Umbilical cord (tissue), 2 donors: ENCODE data around the gene LGALS4. TPM values are rescaled to one million over a fixed set of nuclear protein-coding genes. Genes with fewer than 3 reads are reported as not detected.
"Not testable (repeated sequence)": the region's sequence is repeated elsewhere in the genome, so short reads cannot be mapped to it uniquely, and the experiment has no call there.

Experiments
- DNase-seq: peaks from one replicate; pipeline ENCODE4 v3.0.0-alpha.2; 2015; ENCODE audit warnings: low spot score
- total RNA-seq: library from RNA; depleted of rRNA; stranded (reverse); fragments of >200 nt; gene quantifications from one replicate; pipeline ENCODE4 v1.2.3, GENCODE V29; 2014; ENCODE audit warnings: low replicate concordance; ENCODE audit not compliant: insufficient read depth

The LGALS4 gene, protein sequence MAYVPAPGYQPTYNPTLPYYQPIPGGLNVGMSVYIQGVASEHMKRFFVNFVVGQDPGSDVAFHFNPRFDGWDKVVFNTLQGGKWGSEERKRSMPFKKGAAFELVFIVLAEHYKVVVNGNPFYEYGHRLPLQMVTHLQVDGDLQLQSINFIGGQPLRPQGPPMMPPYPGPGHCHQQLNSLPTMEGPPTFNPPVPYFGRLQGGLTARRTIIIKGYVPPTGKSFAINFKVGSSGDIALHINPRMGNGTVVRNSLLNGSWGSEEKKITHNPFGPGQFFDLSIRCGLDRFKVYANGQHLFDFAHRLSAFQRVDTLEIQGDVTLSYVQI
- not detected for total RNA-seq

DNA sequence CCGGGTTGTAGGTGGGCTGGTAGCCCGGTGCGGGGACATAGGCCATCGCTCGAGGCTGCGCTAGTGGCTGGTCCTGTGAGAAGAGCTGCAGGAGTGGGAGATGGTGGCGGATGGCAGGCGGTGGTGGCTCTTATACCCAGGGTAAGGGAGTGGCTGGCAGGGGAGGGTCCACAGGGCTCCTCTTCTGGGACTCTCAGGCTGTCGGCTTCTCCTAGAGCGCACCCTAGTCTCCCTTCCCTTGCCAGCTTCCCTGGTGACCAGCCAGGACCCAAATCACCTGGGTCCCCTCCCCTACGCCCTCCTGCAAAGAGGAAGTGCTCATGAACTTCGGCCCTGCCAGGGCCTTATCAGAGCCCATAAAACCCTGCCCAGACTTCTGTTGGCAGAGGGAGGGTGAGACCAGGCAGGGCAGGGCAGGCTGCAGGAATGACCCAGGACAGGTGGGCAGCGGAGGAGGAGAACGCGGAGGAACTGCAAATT is at the start of gene LGALS4:
LGALS4 (minus strand) TSS at position 105 of the 480 bp plus-strand sequence; CDS start at position 46, 59 bp downstream.
- DNase-seq = no peak

DNA sequence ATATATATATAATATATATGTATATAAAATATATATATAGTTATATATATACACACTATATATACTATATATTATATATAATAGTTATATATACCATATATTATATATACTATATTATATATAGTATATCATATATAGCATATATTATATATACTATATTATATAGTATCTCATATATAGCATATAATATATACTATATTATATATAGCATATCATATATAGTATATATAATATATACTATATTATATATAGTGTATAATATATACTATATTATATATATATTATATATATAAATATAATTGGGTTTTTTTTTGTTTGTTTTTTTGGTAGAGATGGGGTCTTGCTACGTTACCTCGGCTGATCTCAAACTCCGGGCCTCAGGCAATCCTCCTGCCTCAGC is 48.6 kb upstream of the LGALS4 start:
- DNase-seq = no peak

DNA sequence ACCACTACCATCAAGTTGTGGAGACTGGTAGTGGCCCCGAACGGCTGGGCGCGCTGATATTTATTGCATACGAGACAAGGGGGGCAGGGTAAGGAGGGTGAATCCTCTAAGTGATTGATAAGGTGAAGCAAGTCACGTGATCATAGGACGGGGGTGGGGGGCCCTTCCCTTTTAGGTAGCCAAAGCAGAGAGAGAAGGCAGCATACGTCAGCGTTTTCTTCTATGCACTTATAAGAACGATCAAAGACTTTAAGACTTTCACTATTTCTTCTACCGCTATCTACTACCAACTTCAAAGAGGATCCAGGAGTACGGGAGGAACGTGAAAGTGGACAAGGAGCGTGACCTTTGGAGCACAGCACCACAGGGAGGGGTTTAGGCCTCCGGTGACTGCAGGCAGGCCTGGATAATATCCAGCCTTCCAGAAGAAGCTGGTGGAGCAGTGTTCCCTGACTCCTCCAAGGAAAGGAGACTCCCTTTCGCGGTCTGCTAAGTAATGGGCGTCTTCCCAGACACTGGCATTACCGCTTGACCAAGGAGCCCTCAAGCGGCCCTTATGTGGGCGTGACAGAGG is 47.0 kb upstream of the LGALS4 start:
- peak; percentile 67 for DNase-seq

DNA sequence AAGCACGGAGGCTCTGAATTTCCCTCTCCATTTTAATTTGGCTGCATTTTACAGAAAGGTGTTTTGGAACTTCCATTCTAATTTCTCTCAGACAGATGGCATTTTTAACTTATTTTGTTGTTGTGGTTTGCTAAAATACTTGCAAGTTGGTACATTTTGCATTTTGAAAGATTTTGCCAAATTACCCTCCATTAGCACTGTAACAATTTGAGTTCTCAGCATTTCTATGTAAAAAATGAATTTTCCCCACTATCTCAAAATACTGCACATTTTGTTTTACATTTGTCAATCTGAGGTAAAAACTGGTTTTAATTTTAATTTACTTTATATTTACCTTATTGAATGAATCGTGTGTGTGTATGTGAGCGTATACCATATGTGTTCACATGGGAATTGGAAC is 44.1 kb upstream of the LGALS4 start:
- DNase-seq = no peak

DNA sequence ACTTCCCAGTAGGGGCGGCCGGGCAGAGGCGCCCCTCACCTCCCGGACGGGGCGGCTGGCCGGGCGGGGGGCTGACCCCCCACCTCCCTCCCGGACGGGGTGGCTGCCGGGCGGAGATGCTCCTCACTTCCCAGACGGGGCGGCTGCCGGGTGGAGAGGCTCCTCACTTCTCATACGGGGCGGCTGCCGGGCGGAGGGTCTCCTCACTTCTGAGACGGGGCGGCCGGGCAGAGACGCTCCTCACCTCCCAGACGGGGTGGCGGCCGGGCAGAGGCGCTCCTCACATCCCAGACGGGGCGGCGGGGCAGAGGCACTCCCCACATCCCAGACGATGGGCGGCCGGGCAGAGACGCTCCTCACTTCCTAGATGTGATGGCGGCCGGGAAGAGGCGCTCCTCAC is 43.0 kb upstream of the LGALS4 start:
- not testable (repeated sequence) for DNase-seq

DNA sequence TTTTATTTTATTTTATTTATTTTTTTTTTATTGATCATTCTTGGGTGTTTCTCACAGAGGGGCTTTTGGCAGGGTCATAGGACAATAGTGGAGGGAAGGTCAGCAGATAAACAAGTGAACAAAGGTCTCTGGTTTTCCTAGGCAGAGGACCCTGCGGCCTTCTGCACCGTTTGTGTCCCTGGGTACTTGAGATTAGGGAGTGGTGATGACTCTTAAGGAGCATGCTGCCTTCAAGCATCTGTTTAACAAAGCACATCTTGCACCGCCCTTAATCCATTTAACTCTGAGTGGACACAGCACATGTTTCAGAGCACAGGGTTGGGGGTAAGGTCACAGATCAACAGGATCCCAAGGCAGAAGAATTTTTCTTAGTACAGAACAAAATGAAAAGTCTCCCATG is 42.2 kb upstream of the LGALS4 start:
- not testable (repeated sequence) for DNase-seq

DNA sequence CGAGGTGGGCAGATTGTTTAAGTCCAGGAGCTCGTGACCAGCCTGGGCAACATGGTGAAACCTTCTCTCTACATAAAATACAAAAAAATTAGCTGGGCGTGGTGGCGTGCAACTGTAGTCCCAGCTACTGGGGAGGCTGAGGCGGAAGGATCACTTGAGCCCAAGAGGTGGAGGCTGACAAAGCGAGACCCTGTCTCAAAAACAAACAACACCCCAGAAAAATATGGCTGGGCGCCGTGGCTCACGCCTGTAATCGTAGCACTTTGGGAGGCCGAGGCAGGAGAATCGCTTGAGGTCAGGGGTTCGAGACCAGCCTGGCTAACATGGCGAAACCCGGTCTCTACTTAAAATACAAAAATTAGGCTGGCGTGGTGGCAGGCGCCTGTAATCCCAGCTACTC is 40.5 kb upstream of the LGALS4 start:
- no peak for DNase-seq

DNA sequence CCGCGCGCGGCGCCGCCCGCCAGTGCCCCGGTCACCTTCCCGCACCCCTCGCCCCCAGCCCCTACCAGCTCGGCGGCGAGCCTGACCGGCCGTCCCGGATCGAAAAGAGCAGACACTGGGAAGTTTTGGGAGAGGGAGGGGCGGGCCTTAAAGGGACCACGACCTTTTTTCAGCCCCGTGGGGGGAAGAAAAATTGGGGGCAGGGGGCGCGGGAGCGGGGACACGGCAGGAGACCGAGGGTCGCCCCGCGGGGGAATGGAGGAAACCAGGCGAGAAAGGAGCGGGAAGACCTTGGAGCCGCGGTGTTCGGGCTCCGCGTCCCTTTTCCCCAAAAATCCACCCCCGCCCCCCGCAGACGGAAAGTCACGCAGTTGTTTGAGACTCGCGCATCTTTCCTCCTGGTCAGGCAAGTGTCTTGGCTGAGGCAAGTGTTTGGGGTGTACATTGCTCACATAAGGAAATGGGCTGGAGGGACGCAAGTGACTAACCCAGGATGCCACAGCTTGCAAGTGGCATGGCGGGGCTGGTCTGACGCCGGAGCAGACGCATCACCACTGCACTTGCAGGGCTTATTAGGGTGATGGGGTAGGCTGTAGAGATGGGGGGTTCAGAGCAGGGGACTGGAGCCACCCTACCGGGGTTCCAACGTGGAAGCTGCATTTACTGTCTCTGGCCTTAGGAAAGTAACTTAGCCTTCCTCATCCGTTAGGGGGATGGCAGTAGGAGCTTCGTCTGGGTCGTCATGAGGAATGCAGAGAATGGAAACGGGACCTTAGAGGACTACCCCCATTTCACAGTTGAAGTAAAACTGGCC is 39.7 kb upstream of the LGALS4 start:
- peak; percentile 66 for DNase-seq

DNA sequence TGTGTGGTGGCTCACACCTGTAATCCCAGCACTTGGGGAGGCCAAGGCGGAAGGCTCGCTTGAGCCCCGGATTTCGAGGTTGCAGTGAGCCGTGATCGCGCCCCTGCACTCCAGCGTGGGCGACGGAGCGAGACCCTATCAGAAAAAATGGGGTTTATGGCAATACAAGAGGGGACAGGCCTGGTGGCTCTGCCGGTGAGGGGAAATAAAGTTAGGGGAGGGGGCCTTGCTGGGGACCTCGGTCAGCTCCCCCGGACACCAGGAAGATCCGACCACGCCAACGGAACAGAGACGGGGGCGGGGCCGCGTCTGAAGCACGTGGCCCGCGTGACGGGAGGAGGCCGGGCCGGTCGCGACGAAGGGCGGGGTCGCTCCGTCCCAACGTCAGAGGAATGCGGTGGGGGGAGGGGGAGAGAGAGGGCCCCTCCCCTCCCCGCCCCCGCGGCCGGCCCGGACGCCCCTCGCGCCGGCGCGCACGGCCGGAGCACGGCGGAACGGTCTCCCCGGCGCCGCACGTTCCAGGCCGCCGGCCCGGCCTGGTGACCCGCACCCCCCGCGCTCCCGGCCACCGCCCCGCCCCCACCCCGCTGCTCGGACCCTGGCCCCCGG is 39.0 kb upstream of the LGALS4 start:
- DNase-seq = peak; percentile 95

DNA sequence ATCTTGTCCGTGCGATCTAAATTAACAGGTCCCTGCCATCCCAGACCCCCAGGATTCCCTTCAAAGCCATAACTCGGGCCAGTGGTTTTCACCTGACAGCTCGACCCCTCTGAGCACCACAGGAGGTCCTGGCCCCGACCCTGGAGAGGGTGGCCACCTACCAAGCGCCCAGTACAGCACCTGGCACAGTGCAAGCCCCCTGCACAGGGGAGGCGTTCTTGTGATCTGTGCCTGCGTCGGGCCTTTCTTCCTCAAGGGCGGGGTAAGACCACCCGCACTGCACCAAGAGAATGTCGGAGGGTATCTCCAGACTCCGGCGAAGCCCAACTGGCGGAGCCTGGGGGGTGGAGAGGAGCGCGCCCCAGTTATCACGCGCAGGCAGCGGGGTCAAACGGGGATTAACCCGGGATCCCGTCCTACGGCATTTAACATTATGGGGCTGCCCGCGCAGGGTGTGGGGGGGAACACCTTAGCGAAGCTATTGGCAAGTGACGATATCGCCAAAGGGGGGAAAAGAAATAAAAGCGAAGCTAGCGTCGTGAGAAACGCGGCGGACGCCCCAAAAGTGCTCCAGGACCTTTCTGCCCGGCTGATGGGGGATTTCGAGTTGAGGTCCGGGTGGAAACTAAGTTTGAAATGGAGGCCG is 38.4 kb upstream of the LGALS4 start:
- DNase-seq = no peak

DNA sequence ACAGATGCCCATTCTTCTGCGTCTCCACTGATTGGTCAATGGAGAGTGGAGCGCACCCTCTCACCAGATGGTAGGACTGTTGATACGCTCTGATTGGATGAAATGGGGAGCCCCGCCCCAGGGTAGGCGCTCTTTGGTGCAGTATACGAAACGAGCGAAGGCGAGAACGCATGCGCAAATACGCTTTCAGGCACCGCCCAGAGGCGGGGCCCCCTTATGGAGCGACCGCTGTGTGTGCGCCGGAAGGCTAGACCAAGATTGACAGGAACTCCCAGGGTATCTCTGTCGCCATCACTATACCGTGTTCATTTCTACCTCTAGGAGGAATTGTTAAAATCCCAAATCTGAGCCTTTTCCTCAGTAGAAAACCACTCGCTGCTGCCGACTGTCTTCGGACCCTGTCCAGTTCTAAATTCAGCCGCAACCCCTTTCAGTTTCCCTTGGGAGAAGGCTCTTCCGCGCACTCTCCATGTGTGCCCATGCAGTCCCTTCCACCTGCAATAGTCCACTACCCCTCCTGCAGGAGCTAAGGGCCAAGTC is 37.8 kb upstream of the LGALS4 start:
- DNase-seq = no peak

DNA sequence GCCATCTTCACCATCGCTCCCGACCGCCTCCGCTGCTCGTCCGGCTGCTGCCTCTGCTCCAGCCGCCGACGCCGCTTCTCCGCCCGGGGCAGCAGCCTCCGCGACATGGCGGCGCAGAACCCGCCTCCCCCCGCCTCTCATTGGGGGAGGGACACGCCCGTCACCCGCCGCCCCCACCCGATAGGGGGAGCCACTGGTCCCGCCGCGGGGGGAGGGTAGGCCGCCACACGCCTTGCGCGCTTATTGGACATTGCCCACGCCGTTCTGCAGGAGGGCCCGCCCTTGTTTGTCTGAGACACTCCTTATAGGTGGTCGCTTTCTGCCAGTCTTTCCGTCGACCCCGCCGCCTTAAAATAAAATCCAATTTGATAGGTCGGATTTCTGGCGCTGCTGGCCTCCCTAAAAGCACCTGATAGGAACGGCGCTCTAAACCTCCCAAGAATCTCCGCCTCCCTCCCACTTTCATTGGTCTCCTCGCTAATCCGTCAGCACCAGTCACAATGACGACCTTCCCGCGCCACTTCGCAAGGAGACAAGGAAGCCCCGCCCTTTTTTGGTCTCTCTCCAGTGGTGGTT is 37.2 kb upstream of the LGALS4 start, which contains the start of gene HNRNPL:
HNRNPL (minus strand) TSS at position 127 of the 576 bp plus-strand sequence; CDS start at position 107, 20 bp downstream.
- DNase-seq = peak; percentile 100

DNA sequence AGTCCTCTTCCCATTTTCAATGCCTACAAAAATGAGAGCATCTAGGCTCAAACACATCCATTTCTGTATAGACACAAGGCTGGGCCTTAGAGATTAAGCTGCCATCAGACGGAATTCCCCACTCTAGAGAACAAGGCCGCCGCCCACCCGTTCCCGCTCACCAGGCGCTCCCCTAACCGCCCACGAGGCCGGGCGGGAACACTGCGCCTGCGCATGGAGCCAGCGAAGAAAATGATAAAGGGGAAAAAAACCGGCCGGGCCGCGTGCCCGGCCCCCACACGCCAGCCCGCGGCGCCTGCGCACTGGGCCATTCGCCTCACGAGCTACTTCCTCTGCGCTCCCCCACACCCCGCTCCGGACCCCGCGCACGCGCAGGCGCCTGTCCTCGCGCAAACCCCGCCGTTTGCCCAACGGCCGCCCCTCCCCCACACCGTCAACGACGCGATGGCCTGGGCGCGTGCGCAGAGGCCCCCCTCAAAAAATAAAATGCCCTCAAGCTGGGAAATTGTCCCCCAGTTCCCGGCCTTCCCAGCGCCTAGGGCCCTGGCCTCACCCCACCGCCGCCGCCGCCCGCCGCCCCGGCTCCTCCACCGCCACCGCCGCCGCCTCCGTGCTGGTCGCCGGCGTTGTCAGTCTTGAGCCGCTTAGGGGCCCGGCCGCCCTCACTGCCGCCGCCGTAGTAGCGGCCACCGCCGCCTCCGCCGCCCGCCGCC is 36.6 kb upstream of the LGALS4 start:
- DNase-seq = peak; percentile 98

DNA sequence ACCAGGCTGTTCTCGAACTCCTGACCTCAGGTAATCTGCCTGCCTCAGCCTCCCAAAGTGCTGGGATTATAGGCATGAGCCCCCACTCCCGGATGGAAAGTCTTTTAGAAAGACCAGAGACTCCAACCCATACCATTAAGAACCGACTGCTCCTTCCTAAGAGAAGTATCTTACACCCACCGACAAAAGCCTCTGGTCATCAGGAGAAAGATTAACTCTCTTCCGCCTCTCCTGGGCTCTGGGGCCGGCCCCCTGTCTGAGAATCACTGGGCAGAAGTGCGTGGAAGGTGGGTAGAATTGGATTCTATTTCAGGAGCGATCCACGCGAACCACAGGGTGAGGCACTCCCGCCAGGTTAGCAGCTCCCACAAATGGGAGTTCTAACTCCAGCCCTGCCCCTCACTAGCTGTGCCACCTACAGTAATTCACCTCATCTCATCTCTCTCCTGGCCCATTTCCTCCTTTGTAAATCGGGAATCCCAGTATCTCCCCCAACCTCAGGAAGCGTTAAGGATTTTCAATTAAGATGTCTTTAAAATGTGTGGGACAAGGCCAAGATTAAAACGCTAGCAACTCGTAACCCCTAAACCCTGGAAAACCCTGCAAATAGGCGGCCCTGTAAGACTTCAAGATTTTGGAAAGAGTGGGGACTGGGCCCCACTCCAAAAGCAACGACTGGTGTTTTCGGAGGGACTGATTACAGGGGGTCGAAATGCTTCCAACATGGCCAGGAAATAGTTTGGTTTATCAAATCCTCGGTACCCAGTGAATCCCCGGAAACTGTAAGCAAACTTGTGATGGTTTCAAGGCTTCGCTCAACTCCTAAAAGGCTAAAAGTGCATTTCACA is 35.8 kb upstream of the LGALS4 start:
- no peak for DNase-seq

DNA sequence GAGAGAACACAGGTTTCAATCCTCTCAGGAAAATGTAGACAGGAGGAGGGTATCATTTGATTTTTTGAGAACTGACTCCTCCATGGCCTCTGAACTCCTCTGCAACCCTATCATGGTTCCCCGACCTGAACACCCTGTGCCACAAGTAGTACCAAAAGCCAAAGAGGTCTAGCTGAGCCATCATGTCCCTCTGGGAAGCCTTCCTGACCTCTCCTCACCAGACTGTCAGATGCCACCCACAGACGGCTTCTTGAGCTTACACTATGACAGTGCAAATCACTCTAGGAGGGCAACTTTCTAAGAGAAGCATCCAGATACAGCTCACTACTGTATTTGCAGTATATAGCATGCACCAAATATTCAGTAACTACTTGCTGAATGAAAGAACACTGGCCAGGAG is 33.4 kb upstream of the LGALS4 start:
- no peak for DNase-seq

DNA sequence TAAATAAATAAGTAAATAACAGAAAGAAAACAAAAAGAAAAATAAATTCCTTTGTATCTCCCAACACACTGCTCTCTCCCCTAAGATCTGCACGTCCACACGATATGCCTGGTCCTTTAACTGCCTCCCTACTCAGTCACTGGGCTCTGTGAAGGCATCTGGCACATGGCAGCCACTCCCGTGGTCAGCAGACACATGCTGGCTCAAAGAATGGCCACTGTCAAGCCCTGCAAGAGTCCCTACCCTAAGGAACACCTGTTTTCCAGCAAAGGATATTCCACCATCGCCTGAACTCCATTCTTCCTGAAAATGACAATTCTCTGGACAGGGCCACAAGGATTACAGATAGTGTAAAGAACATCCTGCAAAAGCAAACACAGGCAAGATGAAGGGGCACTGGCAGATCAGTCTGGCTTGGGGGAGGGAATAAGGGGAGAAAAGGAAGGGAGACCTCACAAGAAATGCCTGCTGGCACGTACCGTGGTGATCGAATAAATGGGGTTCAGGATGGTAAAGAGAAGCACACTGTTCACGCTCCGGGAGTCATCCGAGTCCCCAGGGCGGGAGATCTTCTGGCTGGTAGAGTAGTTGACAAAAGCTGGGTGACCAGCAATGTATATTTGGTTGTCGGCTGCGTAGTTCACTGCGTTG is 32.8 kb upstream of the LGALS4 start:
- DNase-seq = no peak

DNA sequence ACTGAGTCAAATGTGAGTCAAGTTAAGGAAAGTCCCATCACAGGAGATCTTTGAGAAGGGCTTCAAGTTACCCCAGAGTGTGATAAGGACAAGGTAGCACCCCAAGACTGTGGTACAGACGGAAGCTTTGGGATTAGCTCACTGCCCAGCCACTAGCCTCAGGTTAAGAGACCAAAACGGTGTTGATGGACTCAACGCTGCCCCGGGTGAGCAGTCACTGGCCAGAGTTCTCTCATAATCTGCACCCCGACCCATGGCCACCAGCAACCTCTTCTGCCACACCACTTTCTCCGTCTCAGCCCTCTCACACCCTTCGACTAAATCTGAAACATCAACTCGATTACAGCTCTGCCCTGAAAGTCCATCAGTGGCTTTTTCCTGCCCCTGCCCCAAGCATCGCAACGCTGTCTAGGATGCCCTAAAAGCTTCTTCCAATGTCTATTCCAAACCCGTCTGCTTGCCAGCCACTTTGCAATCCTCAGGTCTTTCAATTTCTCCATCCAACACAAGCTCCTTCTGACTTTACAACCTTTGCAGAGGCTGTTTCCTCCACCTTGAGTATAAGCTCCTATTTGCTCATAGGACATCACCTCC is 31.4 kb upstream of the LGALS4 start:
- no peak for DNase-seq

DNA sequence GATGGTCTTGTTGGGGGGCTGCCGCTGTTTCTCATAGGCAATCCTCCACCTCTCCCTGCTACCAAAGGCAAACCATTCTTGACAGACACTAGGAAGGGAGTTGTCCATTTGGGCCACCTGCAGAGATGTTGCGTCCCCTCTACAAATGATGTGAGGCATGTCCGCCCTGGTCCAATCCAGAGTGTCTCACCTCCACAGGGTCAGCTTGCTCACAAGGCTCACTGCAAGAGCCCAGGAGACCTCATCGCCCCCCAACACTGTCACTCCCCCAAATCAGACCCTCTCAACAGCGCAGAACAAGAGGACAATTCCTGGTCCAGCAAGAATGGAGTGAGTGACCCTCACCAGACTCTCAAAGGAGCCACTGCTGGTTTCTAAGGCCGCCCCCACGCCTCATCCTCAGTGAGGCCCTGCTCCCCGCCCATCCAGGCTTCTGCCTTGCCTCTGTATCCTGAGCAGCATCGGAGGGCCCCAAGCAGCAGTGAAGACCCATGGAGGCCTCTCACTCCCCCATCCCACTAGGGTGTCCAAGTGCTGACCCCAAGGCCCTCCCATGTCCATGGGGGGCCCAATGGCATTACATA is 30.5 kb upstream of the LGALS4 start:
- DNase-seq = no peak
